GM19328 (cell line): Measurements from ENCODE around the gene RBM43.
"Not testable (repeated sequence)": the region's sequence is repeated elsewhere in the genome, so short reads cannot be mapped to it uniquely, and the experiment has no call there.

Source experiments
- ATAC-seq: cut with Tn5 transposase; IDR thresholded peaks from one replicate; pipeline ENCODE4 v1.9.1; 2021; ENCODE audit warnings: mild to moderate bottlenecking, moderate library complexity; ENCODE audit not compliant: unreplicated experiment

The RBM43 gene

GRCh38 chr2:151261231-151261976 is at the start of gene RBM43:
Gene RBM43, minus strand, starts transcription at chr2:151261863. Its CDS starts 136 bp downstream, at chr2:151261727.
- peak; percentile 87 for ATAC-seq

GRCh38 chr2:151310313-151310712 is 48.6 kb upstream of the RBM43 start:
- not testable (repeated sequence) for ATAC-seq

GRCh38 chr2:151306621-151307020 is 45.0 kb upstream of the RBM43 start:
- no peak for ATAC-seq

- no peak for ATAC-seq
Measured at GRCh38 chr2:151305129-151305691, 43.5 kb upstream of the RBM43 start.

- no peak for ATAC-seq
Measured at GRCh38 chr2:151302879-151303278, 41.2 kb upstream of the RBM43 start.

GRCh38 chr2:151302404-151302803 is 40.7 kb upstream of the RBM43 start:
- no peak for ATAC-seq

- ATAC-seq, result no peak
Measured at GRCh38 chr2:151299920-151300539, 38.4 kb upstream of the RBM43 start.

GRCh38 chr2:151297882-151298281 is 36.2 kb upstream of the RBM43 start:
- peak; percentile 96 for ATAC-seq

- ATAC-seq, result not testable (repeated sequence)
Measured at GRCh38 chr2:151295926-151296325, 34.3 kb upstream of the RBM43 start.

GRCh38 chr2:151292546-151292945 is 30.9 kb upstream of the RBM43 start:
- no peak for ATAC-seq

- ATAC-seq, result no peak
Measured at GRCh38 chr2:151292141-151292540, 30.5 kb upstream of the RBM43 start.

GRCh38 chr2:151291224-151291623 is 29.6 kb upstream of the RBM43 start:
- no peak for ATAC-seq

GRCh38 chr2:151289972-151290866 is 28.6 kb upstream of the RBM43 start:
- ATAC-seq, result peak; percentile 19

- ATAC-seq, result no peak
Measured at GRCh38 chr2:151287513-151288250, 26.0 kb upstream of the RBM43 start.

- ATAC-seq, result no peak
Measured at GRCh38 chr2:151282401-151282800, 20.7 kb upstream of the RBM43 start.

- ATAC-seq, result no peak
Measured at GRCh38 chr2:151280271-151280670, 18.6 kb upstream of the RBM43 start.

GRCh38 chr2:151278487-151278886 is 16.8 kb upstream of the RBM43 start:
- no peak for ATAC-seq

GRCh38 chr2:151277067-151277466 is 15.4 kb upstream of the RBM43 start:
- no peak for ATAC-seq

GRCh38 chr2:151275291-151275690 is 13.6 kb upstream of the RBM43 start:
- ATAC-seq, result no peak

- ATAC-seq, result no peak
Measured at GRCh38 chr2:151271824-151272223, 10.2 kb upstream of the RBM43 start.
